Measurements from ENCODE around the gene SAMD8. TPM values are rescaled to one million over a fixed set of nuclear protein-coding genes. Genes with fewer than 3 reads are reported as not detected.

The SAMD8 gene
- polyA plus RNA-seq, 3 donors: 13.0 to 18.8 (median 13.7) TPM

GRCh38 chr10:75180592-75180991, 69.1 kb downstream of the SAMD8 start:
- no peaks in the 10 kb centered on the region for H3K4me1 Mint-ChIP-seq
- Histone ChIP-seq H3K36me3 (replicated peaks in 1 of 2; ENCODE audit: control insufficient read depth in 1 of 2, insufficient read depth in 2 of 2, low read length in 2 of 2) (peaks cover 34 to 80% of the 10 kb centered on the region in 2 donors), H2AFZ (ENCODE audit: insufficient read depth, low read depth, low read length, poor library complexity, severe bottlenecking) (no peak overlapping the region), H3K9ac (ENCODE audit: insufficient read depth, low read length, poor library complexity, severe bottlenecking) (no peak overlapping the region), H3K27ac (ENCODE audit: low read depth in 1 of 2, low read length in 2 of 2) (no peak overlapping the region), H3K27me3 (ENCODE audit: control insufficient read depth in 2 of 2, insufficient read depth in 2 of 2, low read length in 2 of 2) (no peaks in the 10 kb centered on the region), H3K4me3 (replicated peaks in 1 of 3; ENCODE audit: low read depth in 2 of 3, low read length in 3 of 3) (no peak overlapping the region), H3K4me1 (ENCODE audit: control insufficient read depth in 1 of 2, insufficient read depth in 2 of 2, low read length in 2 of 2) (no peaks in the 10 kb centered on the region), H3K79me2 (ENCODE audit: insufficient read depth, low read length) (no peaks in the 10 kb centered on the region), H3K9me3 (replicated peaks in 1 of 2; ENCODE audit: control insufficient read depth in 1 of 2, insufficient read depth in 1 of 2, low read length in 2 of 2) (no peaks in the 10 kb centered on the region), H3K4me2 (replicated peaks; ENCODE audit: extremely low read depth, low read length, poor library complexity, severe bottlenecking) (no peak overlapping the region), H4K20me1 (ENCODE audit: insufficient read depth, low read length) (peaks cover 31% of the 10 kb centered on the region)
- TF ChIP-seq CTCF (IDR thresholded peaks at IDR 0.05): no peak
- DNase-seq: no peak
- H3K27me3 Mint-ChIP-seq (ENCODE audit: low read depth in 3 of 3): peaks cover 0 to 2% (median 0%) of the 10 kb centered on the region in 3 donors
- intact Hi-C loops (cut with micrococcal nuclease): no loop called here
- no peak overlapping the region for H3K4me3 Mint-ChIP-seq
- WGBS (ENCODE audit: insufficient coverage): 100% methylated on average over 1 of the region's 2 CpGs
- H3K36me3 Mint-ChIP-seq: peaks cover 54 to 70% of the 10 kb centered on the region in 2 donors
- H3K9me3 Mint-ChIP-seq: no peaks in the 10 kb centered on the region
- no peak overlapping the region for H3K27ac Mint-ChIP-seq

GRCh38 chr10:75181073-75181472, 69.6 kb downstream of the SAMD8 start:
- Histone ChIP-seq H3K79me2 (ENCODE audit: insufficient read depth, low read length) (no peaks in the 10 kb centered on the region), H3K9ac (ENCODE audit: insufficient read depth, low read length, poor library complexity, severe bottlenecking) (no peak overlapping the region), H3K27me3 (ENCODE audit: control insufficient read depth in 2 of 2, insufficient read depth in 2 of 2, low read length in 2 of 2) (no peaks in the 10 kb centered on the region), H3K4me2 (replicated peaks; ENCODE audit: extremely low read depth, low read length, poor library complexity, severe bottlenecking) (no peak overlapping the region), H3K4me3 (replicated peaks in 1 of 3; ENCODE audit: low read depth in 2 of 3, low read length in 3 of 3) (no peak overlapping the region), H3K36me3 (replicated peaks in 1 of 2; ENCODE audit: control insufficient read depth in 1 of 2, insufficient read depth in 2 of 2, low read length in 2 of 2) (peaks cover 31 to 77% of the 10 kb centered on the region in 2 donors), H4K20me1 (ENCODE audit: insufficient read depth, low read length) (peaks cover 26% of the 10 kb centered on the region), H3K4me1 (ENCODE audit: control insufficient read depth in 1 of 2, insufficient read depth in 2 of 2, low read length in 2 of 2) (no peaks in the 10 kb centered on the region), H2AFZ (ENCODE audit: insufficient read depth, low read depth, low read length, poor library complexity, severe bottlenecking) (no peak overlapping the region), H3K27ac (ENCODE audit: low read depth in 1 of 2, low read length in 2 of 2) (no peak overlapping the region), H3K9me3 (replicated peaks in 1 of 2; ENCODE audit: control insufficient read depth in 1 of 2, insufficient read depth in 1 of 2, low read length in 2 of 2) (no peaks in the 10 kb centered on the region)
- peaks cover 49 to 67% of the 10 kb centered on the region in 2 donors for H3K36me3 Mint-ChIP-seq
- peaks cover 0 to 2% (median 0%) of the 10 kb centered on the region in 3 donors for H3K27me3 Mint-ChIP-seq (ENCODE audit: low read depth in 3 of 3)
- intact Hi-C loops (cut with micrococcal nuclease): no loop called here
- TF ChIP-seq CTCF (IDR thresholded peaks at IDR 0.05): no peak
- no peaks in the 10 kb centered on the region for H3K4me1 Mint-ChIP-seq
- H3K4me3 Mint-ChIP-seq: no peak overlapping the region
- no peaks in the 10 kb centered on the region for H3K9me3 Mint-ChIP-seq
- no peak for DNase-seq
- no CpG with 5 or more reads among the region's 1 CpG for WGBS (ENCODE audit: insufficient coverage)
- H3K27ac Mint-ChIP-seq: no peak overlapping the region

All from CD14-positive monocyte (primary cell).